GM19023 (cell line): Measurements from ENCODE around the gene RIMBP2.
"Not testable (repeated sequence)": the region's sequence is repeated elsewhere in the genome, so short reads cannot be mapped to it uniquely, and the experiment has no call there.

Experiments
- ATAC-seq: cut with Tn5 transposase; IDR thresholded peaks from one replicate; pipeline ENCODE4 v1.9.1; 2021; ENCODE audit warnings: mild to moderate bottlenecking, moderate library complexity; ENCODE audit not compliant: unreplicated experiment

The RIMBP2 gene

DNA sequence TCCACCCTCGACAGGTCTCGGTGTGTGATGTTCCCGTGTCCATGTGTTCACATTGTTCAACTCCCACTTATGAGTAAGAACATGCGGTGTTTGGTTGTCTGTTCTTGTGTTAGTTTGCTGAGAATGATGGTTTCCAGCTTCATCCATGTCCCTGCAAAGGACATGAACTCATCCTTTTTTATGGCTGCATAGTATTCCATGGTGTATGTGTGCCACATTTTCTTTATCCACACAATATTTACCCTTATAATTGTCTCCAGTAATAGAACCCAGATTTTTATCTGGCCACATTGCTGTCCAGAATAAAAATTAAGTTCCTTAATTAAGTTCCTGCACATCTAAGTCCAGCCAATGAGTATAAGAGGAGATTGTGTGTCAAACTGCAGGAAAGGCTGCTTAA, 22.3 kb upstream of the RIMBP2 start:
- not testable (repeated sequence) for ATAC-seq

GRCh38 chr12:130737731-130738130, 21.6 kb upstream of the RIMBP2 start:
- no peak for ATAC-seq

DNA sequence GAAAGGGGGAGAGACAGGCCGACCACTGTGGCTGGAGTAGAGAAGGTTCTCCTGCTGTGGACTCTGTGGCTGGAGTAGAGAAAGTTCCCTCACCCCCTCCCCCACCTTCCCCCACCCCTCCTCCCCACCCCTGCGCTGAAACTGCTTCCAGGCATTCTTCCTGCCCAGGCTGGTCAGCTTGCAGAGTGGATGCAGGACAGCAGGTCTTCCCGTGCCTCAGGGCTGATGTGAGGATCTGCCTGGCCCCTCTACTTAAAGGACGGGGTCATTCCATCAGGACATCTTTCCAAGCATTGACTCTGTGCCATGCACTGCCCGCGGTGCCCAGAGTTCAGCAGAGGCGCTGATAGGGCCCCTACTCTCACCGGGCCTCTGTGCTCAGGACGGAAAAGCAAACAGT, 13.2 kb upstream of the RIMBP2 start:
- no peak for ATAC-seq

GRCh38 chr12:130728158-130729058, 12.3 kb upstream of the RIMBP2 start:
- no peak for ATAC-seq

DNA sequence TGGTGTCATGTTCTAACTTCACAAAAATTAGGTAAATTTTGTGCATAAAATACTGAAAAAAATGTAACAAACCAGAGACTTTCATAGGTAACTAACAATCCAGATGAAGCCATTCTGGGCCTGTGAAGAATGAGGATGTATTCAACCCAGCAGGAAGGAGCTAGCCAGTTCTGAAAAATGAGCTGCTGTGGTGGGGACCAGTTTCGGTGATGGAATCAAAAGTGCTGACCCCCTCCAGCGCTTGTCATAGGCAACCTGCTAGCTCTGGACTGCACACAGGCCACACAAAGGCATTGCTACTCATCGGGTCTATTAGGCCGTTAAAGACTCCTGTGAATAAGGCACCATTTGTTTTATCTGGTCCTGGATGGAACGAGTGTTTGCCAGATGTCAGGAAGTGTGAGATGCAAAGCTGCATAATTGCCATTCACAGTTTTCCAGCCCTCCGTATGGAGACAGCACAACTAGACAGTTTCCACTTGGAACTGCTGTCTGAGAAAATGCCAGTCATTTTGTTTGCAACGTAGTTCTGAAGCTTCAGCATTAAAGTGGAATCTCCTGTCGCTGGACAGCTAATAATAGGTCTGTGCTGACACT, 3.3 kb upstream of the RIMBP2 start:
- no peak for ATAC-seq

- no peak for ATAC-seq
These were observed 1.7 kb upstream of the RIMBP2 start for GRCh38 chr12:130717752-130718151.

GRCh38 chr12:130716969-130717366, 869 bp upstream of the RIMBP2 start:
- no peak for ATAC-seq

GRCh38 chr12:130715150-130715997, 725 bp downstream of the RIMBP2 start:
- no peak for ATAC-seq

- no peak for ATAC-seq
These were observed 1.4 kb downstream of the RIMBP2 start for GRCh38 chr12:130714591-130715149.

- no peak for ATAC-seq
These were observed 2.0 kb downstream of the RIMBP2 start for GRCh38 chr12:130714091-130714590.

DNA sequence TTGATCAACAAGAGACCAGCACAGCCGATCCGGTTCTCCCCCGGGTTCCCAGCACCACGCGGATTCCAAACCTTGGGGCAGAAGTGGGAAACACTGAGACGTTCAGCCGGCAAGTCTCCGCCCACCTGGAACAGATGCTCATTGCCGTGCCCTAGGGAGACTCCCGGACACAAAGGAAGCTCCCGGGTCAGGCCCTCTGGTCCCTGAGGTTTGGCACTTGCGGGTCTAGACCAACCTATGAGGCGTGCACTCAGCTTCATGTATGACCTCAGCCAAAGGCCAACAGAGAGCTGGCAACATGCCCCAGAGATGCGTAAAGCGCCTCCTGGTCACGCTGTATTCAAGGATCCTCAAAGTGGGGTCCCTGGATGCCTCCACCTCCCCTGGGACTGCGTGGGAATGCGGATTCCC, 2.5 kb downstream of the RIMBP2 start:
- ATAC-seq = no peak

DNA sequence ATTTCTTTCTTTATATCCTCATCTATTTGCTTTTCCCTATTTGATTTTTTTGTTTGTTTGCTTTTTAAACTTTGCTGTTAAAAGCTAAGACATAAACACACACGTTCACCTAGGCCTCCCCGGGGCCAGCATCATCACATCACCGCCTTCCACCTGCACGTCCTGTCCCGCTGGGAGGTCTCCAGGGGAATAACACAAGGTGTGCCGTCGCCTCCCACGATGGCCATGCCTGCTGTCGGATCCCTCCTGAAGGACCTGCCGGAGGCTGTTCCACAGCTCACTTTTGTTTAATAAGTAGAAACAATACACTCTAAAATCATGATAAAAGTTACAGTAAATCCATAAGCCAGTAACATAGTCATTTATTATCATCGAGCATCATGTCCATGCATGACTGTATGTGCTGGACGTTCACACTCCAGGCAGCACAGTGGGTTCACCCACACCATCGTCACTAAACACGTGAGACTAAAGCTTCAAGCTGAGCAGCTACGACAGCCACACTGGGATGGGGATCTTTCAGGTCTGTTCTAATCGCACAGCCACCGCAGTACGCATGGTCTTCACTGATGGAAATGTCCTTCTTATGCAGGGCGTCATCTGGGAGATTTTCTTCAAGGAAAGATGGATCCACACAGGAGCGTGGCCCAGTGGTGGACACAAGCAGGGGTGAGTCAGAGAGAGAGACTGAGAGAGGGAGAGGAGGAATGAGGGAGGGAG, 3.6 kb downstream of the RIMBP2 start:
- ATAC-seq = no peak

GRCh38 chr12:130711756-130712155, 4.3 kb downstream of the RIMBP2 start:
- no peak for ATAC-seq

GRCh38 chr12:130710733-130711080, 5.4 kb downstream of the RIMBP2 start:
- ATAC-seq = no peak

- no peak for ATAC-seq
These were observed 5.9 kb downstream of the RIMBP2 start for GRCh38 chr12:130709971-130710732.

- ATAC-seq = no peak
These were observed 6.7 kb downstream of the RIMBP2 start for GRCh38 chr12:130709151-130709970.

DNA sequence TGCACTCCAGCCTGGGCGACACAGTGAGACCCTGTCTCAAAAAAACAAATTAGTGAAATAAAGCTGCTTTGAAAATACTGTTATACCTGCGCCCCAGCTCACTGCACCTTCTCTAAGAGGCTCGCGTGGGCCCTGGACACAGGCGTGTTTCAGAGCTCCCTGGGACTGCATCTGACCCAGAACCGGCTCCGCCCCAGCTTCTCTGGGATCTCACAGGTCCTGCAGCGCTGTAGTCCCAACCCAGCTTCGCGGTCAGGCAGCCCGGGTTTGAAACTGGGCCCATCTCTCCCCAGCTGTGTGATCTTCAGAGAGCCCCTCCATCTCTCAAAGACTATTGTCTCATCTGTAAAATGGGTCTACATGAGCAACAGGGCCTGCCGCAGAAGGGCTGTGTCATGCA, 7.5 kb downstream of the RIMBP2 start:
- no peak for ATAC-seq

- ATAC-seq = no peak
These were observed 8.6 kb downstream of the RIMBP2 start for GRCh38 chr12:130707571-130707891.
